Panc1 (cell line): ENCODE measurements around the gene PTK7. TPM values are rescaled to one million over a fixed set of nuclear protein-coding genes. Genes with fewer than 3 reads are reported as not detected.
A peak's percentile ranks its signal among the peaks of the same experiment; 100 is the strongest.
"Not testable (repeated sequence)": the region's sequence is repeated elsewhere in the genome, so short reads cannot be mapped to it uniquely, and the experiment has no call there.

Source experiments
- ATAC-seq: fragments of 200-7000 bp; cut with Tn5 transposase; 2 replicates; pipeline ENCODE4 v1.9.1; 2020; ENCODE audit warnings: mild to moderate bottlenecking, moderate library complexity
- BruUV-seq: library from RNA; stranded (reverse); fragments of 400-500 nt; replicated peaks from 2 replicates; lab custom pipeline; 2021; lab: Mats Ljungman, UMichigan
- CTCF ChIA-PET: fragments of 300-600 bp; sonication (Branson Sonifier 250); formaldehyde crosslinking; loops from one replicate; lab custom pipeline; 2022; ENCODE audit warnings: antibody characterized with exemption; lab: Charles Lee
- POLR2A ChIA-PET: fragments of 300-600 bp; sonication (Branson Sonifier 250); formaldehyde crosslinking; loops from one replicate; lab custom pipeline; 2022; ENCODE audit warnings: antibody characterized with exemption; lab: Charles Lee
- DNase-seq: peaks from one replicate; pipeline ENCODE4 v3.0.0-alpha.2; 2010; ENCODE audit warnings: low read depth, low spot score
- H3K27ac ChIP-seq: 2 replicates; pipeline ENCODE4 v1.5.1; 2011; ENCODE audit warnings: mild to moderate bottlenecking, low read length, inconsistent platforms
- H3K27me3 ChIP-seq: fragments of 200-500 bp; sonication (Bioruptor generic); 2 replicates; pipeline ENCODE4 v1.6.0; 2014; ENCODE audit warnings: low read length, inconsistent platforms; ENCODE audit not compliant: control insufficient read depth, insufficient read depth
- H3K36me3 ChIP-seq: fragments of 200-500 bp; sonication (Bioruptor generic); 2 replicates; pipeline ENCODE4 v1.5.1; 2014; ENCODE audit warnings: inconsistent platforms, mild to moderate bottlenecking, low read length, moderate library complexity; ENCODE audit not compliant: control insufficient read depth, insufficient read depth
- H3K4me1 ChIP-seq: 2 replicates; pipeline ENCODE4 v1.5.1; 2011; ENCODE audit warnings: inconsistent platforms, mild to moderate bottlenecking, low read length, moderate library complexity; ENCODE audit not compliant: control insufficient read depth, insufficient read depth
- H3K4me3 ChIP-seq, 2 experiments: 2 replicates each; pipeline ENCODE4 v1.5.1; 2011 to 2012; ENCODE audit warnings: low read depth in 2 of 2, low read length in 2 of 2, mild to moderate bottlenecking in 2 of 2, inconsistent platforms in 1 of 2, moderate library complexity in 1 of 2
- H3K9me3 ChIP-seq: fragments of 200-500 bp; sonication (Bioruptor generic); 2 replicates; pipeline ENCODE4 v1.5.1; 2014; ENCODE audit warnings: low read depth, mild to moderate bottlenecking, inconsistent platforms, low read length, moderate library complexity; ENCODE audit not compliant: control insufficient read depth, insufficient read depth
- CTCF ChIP-seq: fragments of 450-650 bp; IDR thresholded peaks from 2 replicates; pipeline ENCODE4 v1.5.1; 2017; ENCODE audit warnings: mild to moderate bottlenecking
- POLR2AphosphoS5 ChIP-seq: IDR thresholded peaks from 2 replicates; pipeline ENCODE4 v1.6.1; 2012; ENCODE audit warnings: mild to moderate bottlenecking, low read depth, low read length, moderate library complexity
- REST ChIP-seq, 2 experiments: IDR thresholded peaks; 2 replicates each; pipeline ENCODE4 v1.6.1; 2011 to 2012; ENCODE audit warnings: low read depth in 2 of 2, control low read depth in 1 of 2, low read length in 1 of 2, mild to moderate bottlenecking in 1 of 2, moderate library complexity in 1 of 2; ENCODE audit not compliant: insufficient read depth in 1 of 2
- SIN3A ChIP-seq: IDR thresholded peaks from 2 replicates; pipeline ENCODE4 v1.6.1; 2012; ENCODE audit warnings: low read depth, mild to moderate bottlenecking, low read length, moderate library complexity, borderline replicate concordance; ENCODE audit not compliant: insufficient read depth
- TCF7L2 ChIP-seq: IDR thresholded peaks from 2 replicates; pipeline ENCODE4 v1.6.1; 2011; ENCODE audit warnings: mild to moderate bottlenecking, low read depth, low read length, inconsistent platforms
- in situ Hi-C: cut with HindIII; loops from 2 replicates; pipeline ENCODE4 v1.10.0; 2016; ENCODE audit warnings: low sequenced_read_pairs, low pct_unique_long_range_greater_than_20kb
- intact Hi-C: fragments of 100-400 bp; cut with micrococcal nuclease; formaldehyde crosslinking; loops from one replicate; pipeline ENCODE4 v1.10.0; 2022; ENCODE audit not compliant: unreplicated experiment
- total RNA-seq: library from RNA; stranded (reverse); gene quantifications from one replicate; pipeline ENCODE4 v1.2.1, GENCODE V29; 2021; ENCODE audit not compliant: unreplicated experiment

The PTK7 gene
- total RNA-seq, 1 experiment from 2014 or later = 240 TPM

GRCh38 chr6:43078691-43079090 lies 2.6 kb downstream of the PTK7 start:
- intact Hi-C loops = loop anchor here (5.0 kb wide), 1 partner anchor 64 kb away; no protein-coding TSS in a partner anchor
- TF ChIP-seq SIN3A (no peak), POLR2AphosphoS5 (no peak), REST (IDR thresholded peaks at IDR 0.05; ENCODE audit: insufficient read depth in 1 of 2, low read depth in 2 of 2, low read length in 1 of 2) (no peak), TCF7L2 (no peak), CTCF (no peak)
- peaks cover 3% of the 10 kb centered on the region; the same call in 1 of the 2 replicates for H3K36me3 ChIP-seq
- H3K4me3 ChIP-seq = peak overlapping the region; percentile 90 to 91; a peak in 3 of 4 replicates
- ATAC-seq (no peak), DNase-seq (no peak)
- peak overlapping the region; percentile 91 for H3K27ac ChIP-seq
- POLR2A ChIA-PET = no interaction called here
- TSS peak; percentile 79 for BruUV-seq
- H3K27me3 ChIP-seq = no peaks in the 10 kb centered on the region
- in situ Hi-C loops = no loop called here
- CTCF ChIA-PET = no interaction called here
- H3K4me1 ChIP-seq = peaks cover 50% of the 10 kb centered on the region
- H3K9me3 ChIP-seq = no peaks in the 10 kb centered on the region

- POLR2A ChIA-PET = interaction anchor here (0.7 kb wide), 1 partner anchor 16 kb away, joined by 3 read pairs; no protein-coding TSS in a partner anchor
- ATAC-seq = no peak
- Histone ChIP-seq H3K4me1 (peaks cover 44% of the 10 kb centered on the region), H3K9me3 (no peaks in the 10 kb centered on the region), H3K4me3 (no peak overlapping the region), H3K27ac (peak overlapping the region; percentile 45), H3K27me3 (no peaks in the 10 kb centered on the region), H3K36me3 (peaks cover 3% of the 10 kb centered on the region; the same call in 1 of the 2 replicates)
- no TSS peak for BruUV-seq
- CTCF ChIA-PET = no interaction called here
- no peak for TF ChIP-seq SIN3A
- TF ChIP-seq TCF7L2 = no peak
- TF ChIP-seq POLR2AphosphoS5 = no peak
- TF ChIP-seq CTCF = no peak
- no peak for TF ChIP-seq REST (IDR thresholded peaks at IDR 0.05; ENCODE audit: insufficient read depth in 1 of 2, low read depth in 2 of 2, low read length in 1 of 2)
- in situ Hi-C loops (no loop called here), intact Hi-C loops (no loop called here)
- DNase-seq = no peak
Measured at GRCh38 chr6:43081043-43081442, 4.9 kb downstream of the PTK7 start.

GRCh38 chr6:43081922-43082321 lies 5.8 kb downstream of the PTK7 start:
- POLR2A ChIA-PET, CTCF ChIA-PET, H3K9me3 ChIP-seq, H3K4me3 ChIP-seq, ATAC-seq, H3K36me3 ChIP-seq, intact Hi-C loops, in situ Hi-C loops, H3K27me3 ChIP-seq, DNase-seq, BruUV-seq: not testable (repeated sequence)
- peaks cover 49% of the 10 kb centered on the region for H3K4me1 ChIP-seq
- peak overlapping the region; percentile 60; the same call in 1 of the 2 replicates for H3K27ac ChIP-seq
